Measurements from ENCODE around the gene UBE2J2.

Gene UBE2J2

DNA sequence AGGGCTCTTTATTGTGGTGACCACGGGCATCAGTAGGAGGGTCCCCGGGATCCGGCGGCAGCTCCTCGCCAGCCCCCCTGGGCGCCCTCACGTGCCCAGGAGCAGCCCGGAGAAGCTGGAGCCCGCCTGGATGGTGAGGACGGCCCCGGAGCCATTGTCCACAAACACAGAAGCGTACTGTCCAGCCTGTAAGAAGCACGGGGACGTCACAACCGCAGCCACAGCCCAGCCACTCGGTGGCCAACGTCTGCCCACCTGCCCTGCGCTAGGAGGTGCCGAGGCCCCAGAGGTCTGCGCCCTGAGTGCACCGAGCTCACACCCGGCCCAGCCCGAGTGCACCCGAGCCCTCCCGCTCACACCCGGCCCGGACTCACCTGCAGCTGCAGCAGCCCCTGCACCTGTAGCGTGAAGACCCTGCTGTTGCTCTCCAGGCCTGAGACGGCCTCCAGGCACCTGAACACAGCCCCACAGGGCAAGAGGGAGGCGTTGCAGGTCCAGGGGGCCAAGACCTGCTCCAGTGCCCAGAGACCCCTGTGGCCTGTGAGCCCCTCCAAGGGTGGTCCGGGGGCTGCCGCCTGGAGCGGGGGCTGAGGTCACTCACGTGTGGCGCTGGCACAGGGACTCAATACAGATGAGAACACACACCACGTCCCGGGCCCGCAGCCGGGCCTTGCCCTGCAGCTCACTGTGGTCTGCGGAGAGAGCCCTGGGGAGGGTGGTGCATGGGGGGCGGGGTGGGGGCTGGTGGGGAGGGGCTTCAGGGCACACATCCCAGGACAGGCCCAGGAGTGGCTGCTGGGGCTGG is 31.0 kb downstream of the UBE2J2 start:
- in situ Hi-C loops (cut with MboI; ENCODE audit: low sequenced_read_pairs) = loop anchor here (25.0 kb wide), 1 partner anchor 105 kb away; no protein-coding TSS in a partner anchor

DNA sequence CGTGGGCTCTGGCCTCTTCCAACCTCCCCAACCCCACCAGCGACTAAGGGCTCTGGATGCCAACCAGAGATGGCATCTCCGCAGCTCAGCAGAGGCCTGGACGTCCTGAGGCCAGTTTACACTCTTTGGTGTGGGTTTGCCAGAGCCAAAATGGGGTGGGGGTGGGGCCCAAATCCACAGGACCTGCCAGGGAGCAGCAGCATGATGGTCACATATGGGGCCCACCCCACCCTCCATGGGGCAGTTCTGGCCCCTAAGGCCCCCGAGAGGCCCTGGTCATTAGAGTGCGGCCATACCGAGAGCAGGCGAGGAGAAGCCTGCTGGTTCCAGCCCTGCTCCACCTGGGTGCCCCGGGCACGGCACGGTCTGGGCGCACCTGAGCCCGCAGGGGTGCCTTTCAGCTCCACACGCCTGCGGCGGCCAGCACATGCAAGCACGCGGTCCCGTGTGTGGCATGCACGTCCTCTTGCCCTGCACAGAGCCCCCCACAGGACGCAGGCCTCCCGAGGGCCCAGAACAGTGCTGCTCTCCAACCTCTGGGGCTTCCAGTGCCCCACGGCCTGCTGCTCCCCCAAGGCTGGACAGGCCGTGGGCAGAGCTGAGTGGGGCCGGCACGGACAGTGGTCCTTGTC is 31.9 kb downstream of the UBE2J2 start:
- in situ Hi-C loops (cut with MboI; ENCODE audit: low sequenced_read_pairs) = loop anchor here (25.0 kb wide), 1 partner anchor 104 kb away; no protein-coding TSS in a partner anchor

DNA sequence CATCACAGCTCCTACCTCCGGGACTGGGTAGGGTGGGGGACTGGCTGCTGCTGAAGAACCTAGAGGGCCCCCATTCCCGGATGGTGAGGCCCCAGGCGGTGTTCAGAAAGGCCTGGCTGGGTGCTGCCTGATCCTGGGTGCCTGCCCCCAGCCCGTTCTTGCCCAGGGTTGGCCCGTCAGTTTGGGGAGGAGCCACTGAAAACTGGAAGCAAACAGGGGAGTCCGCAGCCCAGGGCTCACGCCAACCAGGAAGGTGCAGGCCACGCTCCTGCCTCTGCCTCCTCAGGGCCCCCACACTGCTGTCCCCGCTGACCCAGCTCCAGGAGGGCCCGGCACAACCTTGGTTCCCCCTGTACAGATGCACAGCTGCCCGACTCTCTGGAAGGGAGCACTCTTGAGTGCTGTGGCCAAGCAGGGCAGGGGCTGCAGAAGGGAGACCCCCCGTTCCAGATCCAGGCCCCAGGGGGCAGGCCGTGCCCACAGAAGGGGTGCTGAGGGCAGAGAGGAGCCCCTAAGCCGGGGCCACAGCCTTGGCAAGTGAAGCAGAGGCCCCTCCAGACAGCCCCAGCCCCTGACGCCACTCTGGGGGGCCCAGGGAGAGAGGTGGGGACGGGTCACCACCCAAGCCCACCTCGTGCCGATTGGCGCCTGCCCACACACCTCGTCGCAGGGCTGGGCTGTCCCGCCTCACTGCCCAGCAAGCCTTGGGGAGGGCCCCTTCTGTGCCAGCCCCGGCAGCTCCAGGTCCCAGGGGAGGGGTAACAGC is 32.6 kb downstream of the UBE2J2 start:
- in situ Hi-C loops (cut with MboI; ENCODE audit: low sequenced_read_pairs) = loop anchor here (25.0 kb wide), 1 partner anchor 104 kb away; no protein-coding TSS in a partner anchor

- in situ Hi-C loops (cut with MboI; ENCODE audit: low sequenced_read_pairs) = loop anchor here (25.0 kb wide), 1 partner anchor 103 kb away; no protein-coding TSS in a partner anchor
Measured at GRCh38 chr1:1240348-1240732, 33.3 kb downstream of the UBE2J2 start.

- in situ Hi-C loops (cut with MboI; ENCODE audit: low sequenced_read_pairs) = loop anchor here (25.0 kb wide), 1 partner anchor 102 kb away; no protein-coding TSS in a partner anchor
Measured at GRCh38 chr1:1239614-1240347, 33.9 kb downstream of the UBE2J2 start.

DNA sequence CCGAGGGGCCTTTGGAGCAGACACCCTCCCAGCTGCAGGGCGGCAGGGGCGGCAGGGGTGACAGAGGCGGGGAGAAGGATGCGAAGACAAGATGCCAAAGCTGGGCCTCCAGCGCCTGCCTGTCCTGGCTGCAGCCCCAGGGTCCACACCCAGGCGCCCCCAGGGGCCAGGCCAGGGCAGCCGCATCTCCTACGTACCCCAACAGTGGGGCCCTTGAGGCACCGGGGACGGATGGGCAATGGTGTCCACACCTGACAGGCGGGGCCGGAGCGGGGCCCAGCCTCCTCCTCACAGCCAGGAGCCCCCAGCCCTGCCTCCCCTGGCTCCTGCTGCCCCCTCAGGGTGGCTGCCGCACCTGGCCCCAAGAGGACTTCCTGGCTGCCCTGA is 34.4 kb downstream of the UBE2J2 start:
- in situ Hi-C loops (cut with MboI; ENCODE audit: low sequenced_read_pairs) = loop anchor here (25.0 kb wide), 1 partner anchor 102 kb away; no protein-coding TSS in a partner anchor

- in situ Hi-C loops (cut with MboI; ENCODE audit: low sequenced_read_pairs) = loop anchor here (25.0 kb wide), 1 partner anchor 101 kb away; no protein-coding TSS in a partner anchor
Measured at GRCh38 chr1:1238702-1239178, 34.9 kb downstream of the UBE2J2 start.

- in situ Hi-C loops (cut with MboI; ENCODE audit: low sequenced_read_pairs) = loop anchor here (25.0 kb wide), 1 partner anchor 101 kb away; no protein-coding TSS in a partner anchor
Measured at GRCh38 chr1:1237874-1238701, 35.6 kb downstream of the UBE2J2 start.

- in situ Hi-C loops (cut with MboI; ENCODE audit: low sequenced_read_pairs) = loop anchor here (25.0 kb wide), 1 partner anchor 100 kb away; no protein-coding TSS in a partner anchor
Measured at GRCh38 chr1:1236945-1237873, 36.4 kb downstream of the UBE2J2 start.

GRCh38 chr1:1236176-1236763 is 37.4 kb downstream of the UBE2J2 start:
- in situ Hi-C loops (cut with MboI; ENCODE audit: low sequenced_read_pairs) = loop anchor here (25.0 kb wide), 1 partner anchor 99 kb away; no protein-coding TSS in a partner anchor

DNA sequence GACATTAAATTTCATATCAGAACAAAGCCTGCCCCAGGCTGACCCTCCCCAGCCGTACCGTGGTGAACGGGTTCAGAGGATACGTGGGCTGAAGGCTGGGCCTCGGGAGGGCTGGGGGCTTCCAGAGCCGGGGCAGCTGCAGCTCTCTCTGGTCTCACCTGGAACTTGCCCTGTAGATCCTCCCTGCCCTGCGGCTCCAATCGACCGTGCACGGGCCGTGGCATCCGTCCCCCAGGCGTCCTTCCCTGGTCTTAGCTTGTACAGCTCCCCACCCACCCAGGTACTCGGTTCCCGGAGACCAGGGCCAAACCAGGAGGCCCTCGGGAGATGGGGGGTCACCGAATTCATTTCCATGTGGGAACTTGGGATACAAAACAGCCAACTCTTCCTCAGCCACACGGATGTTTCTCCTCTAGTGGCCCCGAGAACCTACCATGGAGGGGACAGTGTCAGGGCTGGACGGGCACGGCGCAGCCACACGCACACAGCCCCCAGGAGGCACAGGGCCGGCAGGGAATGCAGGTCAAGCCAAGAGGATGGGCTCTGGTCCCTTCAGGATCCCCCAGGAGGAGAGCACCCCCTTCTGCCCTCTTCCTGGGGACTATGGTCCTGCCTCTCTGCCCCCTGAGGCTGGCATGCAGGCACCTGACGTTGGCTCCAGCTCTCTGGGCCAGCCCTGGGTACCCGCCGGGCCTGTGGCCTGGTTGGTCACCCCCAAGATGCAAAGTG is 38.5 kb downstream of the UBE2J2 start:
- in situ Hi-C loops (cut with MboI; ENCODE audit: low sequenced_read_pairs) = loop anchor here (25.0 kb wide), 1 partner anchor 98 kb away; no protein-coding TSS in a partner anchor

DNA sequence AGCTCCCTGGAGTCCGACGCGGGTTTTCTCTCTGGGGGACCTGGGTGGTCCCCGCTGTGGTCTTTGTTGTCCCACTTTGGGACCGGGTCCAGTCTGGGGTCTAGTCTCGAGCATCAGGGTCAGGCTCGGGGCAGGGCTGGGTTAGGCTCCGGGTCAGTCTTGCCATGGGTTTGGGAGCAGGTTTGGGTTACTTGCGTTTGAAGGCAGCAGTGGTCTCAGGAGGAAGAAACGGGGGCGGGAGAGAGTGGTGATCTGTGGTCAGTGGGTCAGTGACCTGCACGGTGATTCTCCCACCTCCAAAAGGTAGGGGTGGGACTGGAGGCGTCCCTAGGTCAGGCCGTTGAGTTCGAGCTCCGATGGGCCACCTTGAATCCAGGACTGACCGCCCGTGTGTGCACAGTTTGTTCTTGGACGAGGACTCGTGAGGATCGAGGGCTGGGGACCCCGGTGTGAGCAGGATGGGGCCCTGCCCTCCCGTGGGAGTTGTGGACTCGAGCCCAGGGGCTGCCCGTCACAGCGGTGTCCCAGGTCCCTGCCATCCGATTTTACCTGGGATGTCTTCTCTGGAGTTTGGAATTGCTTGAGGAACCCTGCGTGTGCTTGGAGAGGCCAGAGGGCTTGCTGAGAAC is 39.4 kb downstream of the UBE2J2 start:
- in situ Hi-C loops (cut with MboI; ENCODE audit: low sequenced_read_pairs) = loop anchor here (25.0 kb wide), 1 partner anchor 97 kb away; no protein-coding TSS in a partner anchor

DNA sequence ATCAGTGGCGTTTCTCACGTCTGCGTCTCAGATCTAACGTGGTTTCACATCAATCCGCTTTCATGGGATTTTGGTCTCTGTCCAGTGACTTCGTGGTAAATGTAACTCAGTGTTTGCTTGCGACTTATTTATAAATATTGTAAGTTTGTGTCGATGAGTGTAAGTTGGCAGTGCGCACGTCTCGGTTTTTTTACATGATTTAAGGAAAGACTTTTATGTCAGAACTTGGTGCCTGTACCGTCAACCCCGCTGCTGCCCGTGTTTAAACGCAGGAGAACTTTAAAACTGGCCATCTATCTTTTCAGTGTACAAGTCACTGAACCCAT is 40.1 kb downstream of the UBE2J2 start:
- in situ Hi-C loops (cut with MboI; ENCODE audit: low sequenced_read_pairs) = loop anchor here (25.0 kb wide), 1 partner anchor 96 kb away; no protein-coding TSS in a partner anchor

GRCh38 chr1:1232796-1233566 is 40.7 kb downstream of the UBE2J2 start:
- in situ Hi-C loops (cut with MboI; ENCODE audit: low sequenced_read_pairs) = loop anchor here (25.0 kb wide), 1 partner anchor 96 kb away; no protein-coding TSS in a partner anchor

GRCh38 chr1:1232208-1232795 is 41.4 kb downstream of the UBE2J2 start, which contains the start of gene B3GALT6:
Gene B3GALT6 (plus strand): TSS chr1:1232237. CDS start chr1:1232279, 42 bp downstream.
- in situ Hi-C loops (cut with MboI; ENCODE audit: low sequenced_read_pairs) = loop anchor here (25.0 kb wide), 1 partner anchor 95 kb away; no protein-coding TSS in a partner anchor
